NCI-H2171 (cell line): ENCODE measurements around the gene GFY.
"Not testable (repeated sequence)": the region's sequence is repeated elsewhere in the genome, so short reads cannot be mapped to it uniquely, and the experiment has no call there.

ENCODE experiments used
- DNase-seq: peaks from one replicate; lab custom pipeline; 2025; lab: John Stamatoyannopoulos, UW

The GFY gene

GRCh38 chr19:49444100-49444700 is 19.0 kb downstream of the GFY start:
- DNase-seq = not testable (repeated sequence)

- no peak for DNase-seq
These were observed 20.8 kb downstream of the GFY start for GRCh38 chr19:49445997-49446396.

GRCh38 chr19:49447485-49448431 is 22.6 kb downstream of the GFY start:
- no peak for DNase-seq

- no peak for DNase-seq
These were observed 23.2 kb downstream of the GFY start for GRCh38 chr19:49448432-49448786.

- no peak for DNase-seq
These were observed 25.2 kb downstream of the GFY start for GRCh38 chr19:49450405-49450804.

- DNase-seq = peak; percentile 99
These were observed 26.4 kb downstream of the GFY start, which contains the start of gene PIH1D1 for GRCh38 chr19:49451430-49452181. PIH1D1 (minus strand) TSS chr19:49451814; CDS start chr19:49451574, 240 bp downstream.

- DNase-seq = peak; percentile 99
These were observed 28.0 kb downstream of the GFY start, which contains the start of gene ALDH16A1 for GRCh38 chr19:49453013-49453756. ALDH16A1 (plus strand) TSS chr19:49453225; CDS start chr19:49453332, 107 bp downstream.

GRCh38 chr19:49453757-49454240 is 28.6 kb downstream of the GFY start:
- DNase-seq = no peak

GRCh38 chr19:49455773-49456172 is 30.6 kb downstream of the GFY start:
- DNase-seq = no peak

GRCh38 chr19:49456326-49456725 is 31.1 kb downstream of the GFY start:
- no peak for DNase-seq

GRCh38 chr19:49458567-49458903 is 33.3 kb downstream of the GFY start:
- no peak for DNase-seq

- DNase-seq = no peak
These were observed 34.2 kb downstream of the GFY start for GRCh38 chr19:49459388-49459787.

GRCh38 chr19:49461130-49461529 is 35.9 kb downstream of the GFY start:
- not testable (repeated sequence) for DNase-seq

- no peak for DNase-seq
These were observed 36.5 kb downstream of the GFY start for GRCh38 chr19:49461656-49462055.

- DNase-seq = no peak
These were observed 37.3 kb downstream of the GFY start for GRCh38 chr19:49462492-49462891.

GRCh38 chr19:49463960-49464740 is 39.0 kb downstream of the GFY start:
- no peak for DNase-seq

- no peak for DNase-seq
These were observed 40.2 kb downstream of the GFY start for GRCh38 chr19:49465371-49465770.

- DNase-seq = no peak
These were observed 43.0 kb downstream of the GFY start for GRCh38 chr19:49468199-49468598.

GRCh38 chr19:49468746-49469447 is 43.7 kb downstream of the GFY start:
- DNase-seq = peak; percentile 93
